ENCODE results near the gene LEMD2. TPM values are rescaled to one million over a fixed set of nuclear protein-coding genes. Genes with fewer than 3 reads are reported as not detected.

The LEMD2 gene
- total and polyA plus RNA-seq, 10 donors = 38.6 to 97.6 (median 61.6) TPM

GRCh38 chr6:33737267-33738026 lies 51.5 kb downstream of the LEMD2 start:
- H3K27ac ChIP-seq = no peak overlapping the region
- intact Hi-C loops (cut with DNase I; ENCODE audit: low total_unique reads) = no loop called here
- H3K4me1 ChIP-seq = peaks cover 0 to 21% (median 7%) of the 10 kb centered on the region in 6 donors
- DNase-seq = no peak
- peaks cover 0 to 26% (median 0%) of the 10 kb centered on the region in 6 donors for H3K36me3 ChIP-seq
- TF ChIP-seq POLR2AphosphoS5 (IDR thresholded peaks at IDR 0.05) = no peak
- TF ChIP-seq POLR2A (IDR thresholded peaks at IDR 0.05) = no peak
- TF ChIP-seq CTCF (IDR thresholded peaks at IDR 0.05 in 8 of 11, conservative IDR thresholded peaks at IDR 0.05 in 3 of 11) = no peak
- 73 to 91% (median 81%) methylated on average over 13 to 15 of the region's 15 CpGs for WGBS, 5 donors
- H3K9me3 ChIP-seq = no peaks in the 10 kb centered on the region
- H3K27me3 ChIP-seq (replicated peaks in 1 of 7) = peaks cover 0 to 3% (median 0%) of the 10 kb centered on the region in 7 donors
- H3K4me3 ChIP-seq = no peak overlapping the region

- Histone ChIP-seq H3K27ac (no peak overlapping the region), H3K36me3 (peaks cover 0 to 26% (median 0%) of the 10 kb centered on the region in 6 donors), H3K9me3 (no peaks in the 10 kb centered on the region), H3K4me3 (no peak overlapping the region), H3K27me3 (replicated peaks in 1 of 7) (no peaks in the 10 kb centered on the region), H3K4me1 (peaks cover 0 to 11% (median 5%) of the 10 kb centered on the region in 6 donors)
- TF ChIP-seq CTCF (IDR thresholded peaks at IDR 0.05 in 8 of 11, conservative IDR thresholded peaks at IDR 0.05 in 3 of 11) (no peak), POLR2A (IDR thresholded peaks at IDR 0.05) (no peak), POLR2AphosphoS5 (IDR thresholded peaks at IDR 0.05) (no peak)
- WGBS, 5 donors = 75 to 88% (median 83%) methylated on average over 17 to 18 of the region's 18 CpGs
- DNase-seq = no peak
- intact Hi-C loops (cut with DNase I; ENCODE audit: low total_unique reads) = no loop called here
Measured at GRCh38 chr6:33735216-33735615, 53.7 kb downstream of the LEMD2 start.

- WGBS, 5 donors = 90 to 100% (median 97%) methylated on average over 5 to 8 of the region's 8 CpGs
- TF ChIP-seq POLR2AphosphoS5 (IDR thresholded peaks at IDR 0.05) (no peak), POLR2A (IDR thresholded peaks at IDR 0.05) (no peak), CTCF (IDR thresholded peaks at IDR 0.05 in 8 of 11, conservative IDR thresholded peaks at IDR 0.05 in 3 of 11) (no peak)
- no peak for DNase-seq
- Histone ChIP-seq H3K27me3 (replicated peaks in 1 of 7) (no peaks in the 10 kb centered on the region), H3K4me3 (no peak overlapping the region), H3K36me3 (peaks cover 0 to 26% (median 0%) of the 10 kb centered on the region in 6 donors), H3K4me1 (peaks cover 0 to under 1% (median 0%) of the 10 kb centered on the region in 6 donors), H3K27ac (no peak overlapping the region), H3K9me3 (no peaks in the 10 kb centered on the region)
- intact Hi-C loops (cut with DNase I; ENCODE audit: low total_unique reads) = no loop called here
Measured at GRCh38 chr6:33733709-33734007, 55.3 kb downstream of the LEMD2 start.

GRCh38 chr6:33732817-33733708 lies 55.9 kb downstream of the LEMD2 start:
- 81 to 91% (median 85%) methylated on average over 11 to 13 of the region's 13 CpGs for WGBS, 5 donors
- H3K36me3 ChIP-seq = peaks cover 0 to 27% (median 0%) of the 10 kb centered on the region in 6 donors

More at GRCh38 chr6:33732817-33733708, 55.9 kb downstream of the LEMD2 start:
- Histone ChIP-seq H3K27me3 (replicated peaks in 1 of 7) (no peaks in the 10 kb centered on the region), H3K27ac (no peak overlapping the region), H3K4me3 (no peak overlapping the region), H3K4me1 (peaks cover 0 to 7% (median under 1%) of the 10 kb centered on the region in 6 donors), H3K9me3 (no peaks in the 10 kb centered on the region)
- TF ChIP-seq POLR2A (IDR thresholded peaks at IDR 0.05) (no peak), POLR2AphosphoS5 (IDR thresholded peaks at IDR 0.05) (no peak), CTCF (IDR thresholded peaks at IDR 0.05 in 8 of 11, conservative IDR thresholded peaks at IDR 0.05 in 3 of 11) (no peak)
- no peak for DNase-seq
- intact Hi-C loops (cut with DNase I; ENCODE audit: low total_unique reads) = no loop called here
